HG03045 (cell line): Measurements from ENCODE around the gene SCN4A.
"Not testable (repeated sequence)": the region's sequence is repeated elsewhere in the genome, so short reads cannot be mapped to it uniquely, and the experiment has no call there.

Experiments
- ATAC-seq: cut with Tn5 transposase; IDR thresholded peaks from one replicate; pipeline ENCODE4 v1.9.1; 2021; ENCODE audit warnings: mild to moderate bottlenecking, moderate library complexity; ENCODE audit not compliant: unreplicated experiment

The SCN4A gene

DNA sequence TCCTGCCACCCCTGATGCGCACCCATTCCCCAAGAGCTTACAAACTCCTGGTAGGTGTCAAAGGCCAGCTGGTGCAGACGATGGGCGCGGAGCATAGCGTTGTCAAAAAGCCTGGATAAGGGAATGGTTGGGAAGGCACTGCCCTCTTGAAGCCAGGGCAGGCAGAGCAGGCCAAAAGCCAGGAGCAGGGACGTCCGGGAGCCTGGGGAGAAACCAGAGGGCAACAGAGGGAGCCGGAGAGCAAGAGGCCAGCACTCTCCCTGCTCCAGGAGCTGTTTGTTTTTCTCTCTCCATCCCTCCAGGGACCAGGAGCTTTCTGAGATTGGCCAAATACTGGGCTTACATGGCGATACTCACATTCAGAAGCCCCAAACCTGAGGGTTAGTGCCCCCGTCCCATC lies 54.4 kb downstream of the SCN4A start:
- no peak for ATAC-seq

DNA sequence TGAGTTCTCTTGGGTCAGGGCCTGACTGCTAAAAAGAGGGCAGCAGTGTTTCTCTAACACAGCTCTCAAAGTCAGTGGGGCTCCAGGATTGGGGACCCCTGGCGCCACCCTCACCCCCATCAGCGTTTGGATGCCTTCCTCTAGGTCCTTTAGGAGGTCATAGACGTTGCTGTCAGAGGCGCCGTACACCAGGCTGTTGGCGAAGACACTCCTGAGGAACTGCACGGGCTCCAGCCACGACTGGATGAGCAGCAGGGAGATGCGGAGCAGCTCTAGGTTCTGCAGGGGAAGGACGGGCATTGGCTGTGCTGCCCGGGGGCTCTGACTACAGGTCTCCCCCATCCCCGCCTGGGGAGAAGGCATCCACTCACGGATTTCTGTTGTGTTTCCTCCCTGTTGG lies 55.1 kb downstream of the SCN4A start:
- ATAC-seq, result no peak

GRCh38 chr17:63917206-63917605 lies 55.5 kb downstream of the SCN4A start:
- ATAC-seq, result not testable (repeated sequence)

GRCh38 chr17:63916566-63917185 lies 56.0 kb downstream of the SCN4A start:
- no peak for ATAC-seq

GRCh38 chr17:63915753-63916152 lies 57.0 kb downstream of the SCN4A start:
- ATAC-seq, result not testable (repeated sequence)

- ATAC-seq, result no peak
Observed at GRCh38 chr17:63914471-63914870, 58.2 kb downstream of the SCN4A start.

GRCh38 chr17:63911657-63912100 lies 61.0 kb downstream of the SCN4A start:
- ATAC-seq, result no peak

DNA sequence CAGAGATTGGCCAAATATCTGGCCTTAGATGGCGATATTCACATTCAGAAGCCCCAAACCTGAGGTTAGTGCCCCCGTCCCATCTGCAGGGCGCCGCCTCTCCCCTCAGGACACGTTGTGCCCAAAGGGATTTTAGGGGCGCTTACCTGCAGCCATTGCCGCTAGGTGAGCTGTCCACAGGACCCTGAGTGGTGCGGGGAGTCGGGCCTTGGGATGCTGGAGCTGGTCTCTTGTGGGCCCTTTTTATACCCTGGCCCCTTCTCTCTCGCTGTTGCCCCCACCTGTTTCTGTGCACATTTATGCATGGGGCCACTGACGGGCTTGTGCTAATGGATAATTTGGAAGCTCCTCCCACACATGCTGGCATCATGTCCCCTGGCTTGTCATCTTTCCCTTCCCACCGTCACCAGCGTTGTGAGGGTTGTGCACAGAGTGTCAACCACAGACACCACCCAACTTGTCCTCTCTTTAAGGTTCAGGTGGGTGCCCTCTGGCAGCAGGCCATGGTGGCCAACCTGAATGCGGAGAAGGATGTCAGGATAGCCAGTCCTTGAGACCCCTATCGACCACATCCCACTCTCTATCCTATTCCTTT lies 61.6 kb downstream of the SCN4A start, which contains the start of gene CSHL1:
TSS of gene CSHL1 (minus strand) at position 218 of the 595 bp plus-strand sequence. CDS start at position 156, 62 bp downstream.
- ATAC-seq, result no peak

DNA sequence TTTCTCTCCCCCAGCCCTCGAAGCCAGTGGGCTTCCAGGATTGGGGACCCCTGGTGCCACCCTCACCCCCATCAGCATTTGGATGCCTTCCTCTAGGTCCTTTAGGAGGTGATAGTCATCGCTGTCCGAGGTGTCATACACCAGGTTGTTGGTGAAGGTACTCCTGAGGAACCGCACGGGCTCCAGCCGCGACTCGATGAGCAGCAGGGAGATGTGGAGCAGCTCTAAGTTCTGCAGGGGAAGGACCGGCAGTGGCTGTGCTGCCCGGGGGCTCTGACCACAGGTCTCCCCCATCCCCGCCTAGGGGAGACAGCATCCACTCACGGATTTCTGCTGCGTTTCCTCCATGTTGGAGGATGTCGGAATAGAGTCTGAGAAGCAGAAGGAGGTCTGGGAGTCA lies 62.6 kb downstream of the SCN4A start:
- ATAC-seq, result no peak

DNA sequence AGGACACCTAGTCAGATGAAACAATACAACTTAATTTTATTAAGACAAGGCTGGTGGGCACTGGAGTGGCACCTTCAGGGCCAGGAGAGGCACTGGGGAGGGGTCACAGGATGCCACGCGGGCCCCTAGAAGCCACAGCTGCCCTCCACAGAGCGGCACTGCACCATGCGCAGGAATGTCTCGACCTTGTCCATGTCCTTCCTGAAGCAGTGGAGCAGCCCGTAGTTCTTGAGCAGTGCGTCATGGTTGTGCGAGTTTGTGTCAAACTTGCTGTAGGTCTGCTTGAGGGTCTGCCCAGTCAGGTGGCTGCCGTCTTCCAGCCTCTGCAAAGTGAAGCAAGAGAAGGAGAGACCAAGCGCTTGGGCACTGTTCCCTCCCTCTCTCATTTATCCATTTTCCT lies 63.1 kb downstream of the SCN4A start:
- not testable (repeated sequence) for ATAC-seq

GRCh38 chr17:63907161-63907778 lies 65.4 kb downstream of the SCN4A start:
- ATAC-seq, result not testable (repeated sequence)

DNA sequence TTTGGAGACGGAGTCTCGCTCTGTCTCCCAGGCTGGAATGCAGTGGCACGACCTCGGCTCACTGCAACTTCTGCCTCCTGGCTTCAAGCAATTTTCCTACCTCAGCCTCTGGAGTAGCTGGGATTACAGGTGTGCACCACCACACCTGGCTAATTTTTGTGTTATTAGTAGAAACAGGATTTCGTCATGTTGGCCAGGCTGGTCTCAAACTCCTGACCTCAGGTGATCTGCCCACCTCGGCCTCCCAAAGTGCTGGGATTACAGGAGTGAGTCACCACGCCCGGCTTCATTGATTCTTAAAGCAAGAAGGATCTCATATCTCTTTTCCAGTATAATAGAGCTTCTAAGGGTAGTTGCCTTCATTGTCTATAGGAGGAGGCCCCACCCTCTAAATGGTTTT lies 67.9 kb downstream of the SCN4A start:
- not testable (repeated sequence) for ATAC-seq

- not testable (repeated sequence) for ATAC-seq
Observed at GRCh38 chr17:63903787-63904201, 68.9 kb downstream of the SCN4A start.

DNA sequence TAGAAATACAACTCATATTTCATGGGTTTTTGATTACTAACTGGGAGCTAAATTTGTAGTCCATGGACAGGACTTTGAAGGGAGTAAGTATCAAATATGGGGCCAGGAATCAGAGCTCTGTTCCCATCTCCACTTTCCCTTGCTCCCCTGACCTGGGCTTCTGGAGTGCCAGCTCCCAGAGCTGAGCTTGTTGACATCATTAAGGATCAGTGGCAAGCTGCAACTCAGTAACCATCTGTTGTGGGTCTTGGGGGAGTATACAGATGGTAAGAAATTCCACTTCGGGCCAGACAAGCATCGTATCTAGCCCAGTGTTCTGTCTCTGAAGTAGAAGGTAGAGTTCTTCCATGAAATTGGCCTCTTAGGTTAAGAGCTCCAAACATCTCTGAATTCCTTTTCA lies 70.7 kb downstream of the SCN4A start:
- not testable (repeated sequence) for ATAC-seq

DNA sequence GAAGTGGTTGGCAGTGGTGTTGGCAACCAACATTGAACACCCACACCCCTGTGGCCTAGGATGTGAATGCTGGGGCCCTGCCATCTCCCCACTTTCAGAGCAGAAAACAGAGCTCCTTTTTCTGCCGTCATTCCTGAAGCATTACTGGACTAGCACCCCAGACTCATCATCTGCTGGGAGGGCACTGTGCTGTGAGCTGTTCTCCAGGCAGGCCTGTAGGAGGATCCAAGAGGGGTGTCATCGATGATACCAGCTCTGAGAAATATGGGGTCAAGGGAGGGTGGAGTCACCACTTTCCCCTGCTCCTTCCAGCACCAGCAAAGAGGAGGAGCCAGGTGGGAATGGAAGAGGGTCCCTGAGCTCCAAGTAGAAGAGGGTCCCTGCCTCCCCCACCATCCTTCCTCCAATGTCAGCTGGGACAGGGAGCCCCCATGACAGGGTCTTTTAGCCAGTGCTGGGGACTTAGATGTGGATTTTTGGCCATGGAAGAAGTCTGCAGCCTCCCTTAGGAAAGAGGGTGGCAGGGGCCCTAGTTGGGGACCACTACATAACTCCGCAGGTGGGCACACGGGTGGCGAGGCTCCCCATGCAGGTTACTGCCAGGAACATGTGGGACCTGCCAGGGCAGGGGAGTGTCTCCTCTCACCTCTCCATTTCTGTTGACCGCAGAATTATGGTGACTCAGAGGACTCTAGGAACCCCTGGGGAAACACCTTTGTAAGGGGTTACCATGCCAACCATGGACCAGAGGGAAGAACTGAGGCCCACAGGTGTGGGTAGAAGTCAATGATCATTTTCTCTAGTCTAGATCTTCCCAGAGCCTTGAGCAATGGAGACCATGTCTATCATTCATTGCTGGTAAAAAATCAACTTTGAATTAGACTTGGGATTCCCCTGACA lies 73.6 kb downstream of the SCN4A start:
- not testable (repeated sequence) for ATAC-seq

GRCh38 chr17:63896524-63897354 lies 76.0 kb downstream of the SCN4A start, which contains the start of gene CSH1:
TSS of gene CSH1 (minus strand) at chr17:63896574. CDS start at chr17:63896511, 63 bp downstream.
- ATAC-seq, result not testable (repeated sequence)

DNA sequence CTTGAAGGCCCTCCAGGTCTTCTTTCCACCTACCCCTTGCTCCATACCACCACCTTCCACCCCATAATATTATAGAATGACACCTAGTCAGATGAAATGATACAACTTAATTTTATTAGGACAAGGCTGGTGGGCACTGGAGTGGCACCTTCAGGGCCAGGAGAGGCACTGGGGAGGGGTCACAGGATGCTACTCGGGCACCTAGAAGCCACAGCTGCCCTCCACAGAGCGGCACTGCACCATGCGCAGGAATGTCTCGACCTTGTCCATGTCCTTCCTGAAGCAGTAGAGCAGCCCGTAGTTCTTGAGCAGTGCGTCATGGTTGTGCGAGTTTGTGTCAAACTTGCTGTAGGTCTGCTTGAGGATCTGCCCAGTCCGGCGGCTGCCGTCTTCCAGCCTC lies 77.9 kb downstream of the SCN4A start:
- not testable (repeated sequence) for ATAC-seq

- not testable (repeated sequence) for ATAC-seq
Observed at GRCh38 chr17:63894021-63894420, 78.7 kb downstream of the SCN4A start.

GRCh38 chr17:63892316-63893037 lies 80.2 kb downstream of the SCN4A start:
- ATAC-seq, result not testable (repeated sequence)
